Cardiac muscle cell (in vitro differentiated cells and primary cell): Measurements from ENCODE around the gene MPL. TPM values are rescaled to one million over a fixed set of nuclear protein-coding genes. Genes with fewer than 3 reads are reported as not detected.
"Not testable (repeated sequence)": the region's sequence is repeated elsewhere in the genome, so short reads cannot be mapped to it uniquely, and the experiment has no call there.

Experiments
- DNase-seq, 2 donors: peaks; one replicate each; pipeline versions ENCODE4 v3.0.0 to v3.0.0-alpha.2; 2010 to 2017; ENCODE audit warnings: low read depth in 1 of 2, low spot score in 1 of 2
- H3K27ac ChIP-seq: fragments of 200-600 bp; sonication (generic); 2 replicates; pipeline ENCODE4 v1.5.1; 2016
- H3K27me3 ChIP-seq: fragments of 200-600 bp; sonication (generic); 2 replicates; pipeline ENCODE4 v1.6.0; 2016; ENCODE audit warnings: control low read depth
- H3K36me3 ChIP-seq: fragments of 200-600 bp; sonication (generic); 2 replicates; pipeline ENCODE4 v1.5.1; 2016; ENCODE audit warnings: control low read depth
- H3K4me1 ChIP-seq: fragments of 200-600 bp; sonication (generic); 2 replicates; pipeline ENCODE4 v1.8.1; 2017; ENCODE audit warnings: low read depth, mild to moderate bottlenecking, mixed run types
- H3K4me3 ChIP-seq: fragments of 200-600 bp; sonication (generic); 2 replicates; pipeline ENCODE4 v1.5.1; 2016; ENCODE audit warnings: mild to moderate bottlenecking
- H3K9me3 ChIP-seq: fragments of 200-600 bp; sonication (generic); 2 replicates; pipeline ENCODE4 v1.5.1; 2017; ENCODE audit warnings: low read depth, mild to moderate bottlenecking, control low read depth
- CTCF ChIP-seq: IDR thresholded peaks from 2 replicates; pipeline ENCODE4 v1.5.1; 2012; ENCODE audit warnings: low read depth, mild to moderate bottlenecking, low read length
- polyA plus RNA-seq: library from polyadenylated mRNA; unstranded; fragments of >200 nt; fragmentation: Nextera tagmentation; extraction: Ambion mirVana; gene quantifications from 2 replicates; pipeline ENCODE4 v1.2.1, GENCODE V29; 2016
- total RNA-seq: library from RNA; depleted of rRNA; stranded (reverse); fragments of >200 nt; gene quantifications from 2 replicates; pipeline ENCODE4 v1.2.3, GENCODE V29; 2016

Gene MPL
- total and polyA plus RNA-seq, 2 experiments from 2014 or later = not detected

GRCh38 chr1:43368646-43369020 is 31.0 kb downstream of the MPL start:
- peak overlapping the region; percentile 92 for H3K27ac ChIP-seq
- no peaks in the 10 kb centered on the region for H3K9me3 ChIP-seq
- no peak for DNase-seq
- peaks cover 22% of the 10 kb centered on the region for H3K4me1 ChIP-seq
- peaks cover 13% of the 10 kb centered on the region for H3K36me3 ChIP-seq
- TF ChIP-seq CTCF = no peak
- peak overlapping the region; percentile 67 for H3K4me3 ChIP-seq
- H3K27me3 ChIP-seq = no peaks in the 10 kb centered on the region

- H3K27ac ChIP-seq, DNase-seq, H3K27me3 ChIP-seq, H3K4me3 ChIP-seq, H3K36me3 ChIP-seq, H3K9me3 ChIP-seq: not testable (repeated sequence)
- H3K4me1 ChIP-seq = peaks cover 22% of the 10 kb centered on the region
Observed at GRCh38 chr1:43369779-43370178, 32.2 kb downstream of the MPL start.

GRCh38 chr1:43370564-43370963 is 32.9 kb downstream of the MPL start:
- no peak for TF ChIP-seq CTCF
- DNase-seq = no peak
- Histone ChIP-seq H3K27ac (no peak overlapping the region), H3K36me3 (no peaks in the 10 kb centered on the region), H3K4me1 (peaks cover 22% of the 10 kb centered on the region), H3K4me3 (no peak overlapping the region), H3K27me3 (no peaks in the 10 kb centered on the region), H3K9me3 (no peaks in the 10 kb centered on the region)

- no peak for TF ChIP-seq CTCF
- Histone ChIP-seq H3K36me3 (no peaks in the 10 kb centered on the region), H3K27ac (no peak overlapping the region), H3K9me3 (no peaks in the 10 kb centered on the region), H3K4me1 (peaks cover 8% of the 10 kb centered on the region), H3K27me3 (no peaks in the 10 kb centered on the region), H3K4me3 (no peak overlapping the region)
- DNase-seq = no peak
Observed at GRCh38 chr1:43372172-43372571, 34.6 kb downstream of the MPL start.

- no peak for TF ChIP-seq CTCF
- H3K27me3 ChIP-seq = no peaks in the 10 kb centered on the region
- H3K9me3 ChIP-seq = no peaks in the 10 kb centered on the region
- peak in 1 of 2 donors; percentile 53 for DNase-seq
- H3K4me3 ChIP-seq = no peak overlapping the region
- peaks cover 8% of the 10 kb centered on the region for H3K4me1 ChIP-seq
- no peaks in the 10 kb centered on the region for H3K36me3 ChIP-seq
- no peak overlapping the region for H3K27ac ChIP-seq
Observed at GRCh38 chr1:43373066-43373940, 35.7 kb downstream of the MPL start.

GRCh38 chr1:43376723-43377235 is 39.2 kb downstream of the MPL start:
- no peaks in the 10 kb centered on the region for H3K4me1 ChIP-seq
- no peaks in the 10 kb centered on the region for H3K9me3 ChIP-seq
- no peaks in the 10 kb centered on the region for H3K36me3 ChIP-seq
- no peak for DNase-seq
- TF ChIP-seq CTCF = no peak
- no peak overlapping the region for H3K4me3 ChIP-seq
- no peak overlapping the region for H3K27ac ChIP-seq
- no peaks in the 10 kb centered on the region for H3K27me3 ChIP-seq
